Left lung (tissue), 10 donors: ENCODE results near the gene AMPD3. TPM values are rescaled to one million over a fixed set of nuclear protein-coding genes. Genes with fewer than 3 reads are reported as not detected.

ENCODE experiments used
- ATAC-seq: fragments of 200-7000 bp; cut with Tn5 transposase; one replicate; pipeline ENCODE4 v1.9.1; 2020; ENCODE audit warnings: moderate library complexity
- DNase-seq, 4 donors: peaks; one replicate each; pipeline ENCODE4 v3.0.0-alpha.2; 2013 to 2020
- H3K27ac ChIP-seq, 2 donors: fragments of 200-600 bp; sonication (generic) in 1 of 2; one replicate each; pipeline versions ENCODE4 v1.5.0 to v1.8.0; 2020 to 2021
- H3K27me3 ChIP-seq, 2 donors: fragments of 200-600 bp; sonication (generic) in 1 of 2; one replicate each; pipeline versions ENCODE4 v1.5.0 to v1.8.0; 2020 to 2021
- H3K36me3 ChIP-seq, 2 donors: fragments of 200-600 bp; sonication (generic) in 1 of 2; one replicate each; pipeline versions ENCODE4 v1.5.0 to v1.8.0; 2020 to 2021
- H3K4me1 ChIP-seq, 2 donors: fragments of 200-600 bp; one replicate each; pipeline ENCODE4 v1.8.0; 2021
- H3K4me3 ChIP-seq, 2 donors: fragments of 200-600 bp; sonication (generic) in 1 of 2; one replicate each; pipeline versions ENCODE4 v1.5.0 to v1.8.0; 2020 to 2021; ENCODE audit warnings: mild to moderate bottlenecking in 1 of 2
- H3K9me3 ChIP-seq, 2 donors: fragments of 200-600 bp; sonication (generic) in 1 of 2; one replicate each; pipeline versions ENCODE4 v1.5.0 to v1.8.0; 2020 to 2021
- intact Hi-C, 2 donors: fragments of 100-400 bp; cut with DNase I; formaldehyde crosslinking; loops; one replicate each; pipeline versions ENCODE4 v1.11.2 to v1.14.2; 2022
- polyA plus RNA-seq, 6 donors: library from polyadenylated mRNA; unstranded; fragments of 120-200 nt; gene quantifications; one replicate each; pipeline ENCODE4 v1.2.1, GENCODE V29; 2013; ENCODE audit not compliant: insufficient read length in 6 of 6
- total RNA-seq, 2 donors: library from RNA; stranded (reverse); fragmentation: NEBNext Ultra II Directional; extraction: Animal tissue kit (Norgen Biotek cat#: 25700); gene quantifications; one replicate each; pipeline ENCODE4 v1.2.1, GENCODE V29; 2021
- TF ChIP-seq, protein P1 (sequence below), 2 donors: fragments of 200-600 bp; sonication (generic) in 1 of 2; IDR thresholded peaks; one replicate each; pipeline versions ENCODE4 v1.5.0 to v1.8.0; 2021; ENCODE audit warnings: antibody characterized with exemption in 2 of 2
- donor health status: DM: no; HTN: yes; CAD: no.
- donor health status: DM: no; HTN: no; CAD: no.

Gene AMPD3
- total and polyA plus RNA-seq, 8 donors = 6.6 to 28.8 (median 8.1) TPM

DNA sequence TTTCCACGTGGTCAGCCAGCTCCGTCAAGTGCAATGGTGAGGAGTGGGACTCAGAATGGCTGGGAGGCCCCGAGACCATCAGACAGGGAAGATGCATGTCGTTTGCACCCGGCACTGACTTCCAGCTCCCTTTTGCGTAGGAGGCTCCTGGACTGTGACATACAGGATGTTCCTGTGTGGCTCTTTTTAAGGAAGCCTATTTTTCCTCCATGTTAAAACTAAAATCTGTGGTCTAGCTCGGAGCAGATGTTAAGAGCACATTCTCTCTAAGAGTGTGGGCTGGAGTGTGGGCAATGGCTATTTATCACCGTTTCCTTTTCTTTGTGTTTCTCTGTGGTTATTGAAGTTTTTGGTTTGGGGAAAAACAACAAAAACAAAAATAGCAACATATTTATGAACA, 40.9 kb upstream of the AMPD3 start:
- ATAC-seq = peak; percentile 44
- peak overlapping the region; percentile 9 to 77 for H3K27ac ChIP-seq

DNA sequence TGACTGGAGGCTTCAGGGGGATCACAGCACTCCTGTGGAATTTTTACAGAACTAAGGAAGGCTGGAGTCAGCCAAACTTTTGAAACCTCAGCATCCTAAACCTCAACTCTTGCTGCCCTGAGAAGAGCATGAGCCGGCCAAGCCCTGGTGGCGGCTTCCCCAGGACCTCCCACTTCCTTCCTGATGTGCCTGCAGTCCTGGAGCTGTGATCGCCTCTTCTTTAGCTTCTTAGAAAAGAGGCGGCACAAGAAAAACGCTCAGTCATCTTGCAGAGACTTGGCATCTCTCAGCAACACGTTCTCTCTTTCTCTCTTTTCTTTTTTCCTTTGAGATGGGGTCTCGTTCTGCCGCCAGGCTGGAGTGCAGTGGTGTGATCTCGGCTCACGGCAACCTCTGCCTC, 40.4 kb upstream of the AMPD3 start:
- Histone ChIP-seq H3K27me3 (no peaks in the 10 kb centered on the region), H3K4me3 (no peak overlapping the region), H3K4me1 (peaks cover 0 to 33% of the 10 kb centered on the region in 2 donors), H3K27ac (peak overlapping the region; percentile 9 to 77), H3K9me3 (no peaks in the 10 kb centered on the region), H3K36me3 (no peaks in the 10 kb centered on the region)
- intact Hi-C loops = no loop called here
- TF ChIP-seq, protein P1, sequence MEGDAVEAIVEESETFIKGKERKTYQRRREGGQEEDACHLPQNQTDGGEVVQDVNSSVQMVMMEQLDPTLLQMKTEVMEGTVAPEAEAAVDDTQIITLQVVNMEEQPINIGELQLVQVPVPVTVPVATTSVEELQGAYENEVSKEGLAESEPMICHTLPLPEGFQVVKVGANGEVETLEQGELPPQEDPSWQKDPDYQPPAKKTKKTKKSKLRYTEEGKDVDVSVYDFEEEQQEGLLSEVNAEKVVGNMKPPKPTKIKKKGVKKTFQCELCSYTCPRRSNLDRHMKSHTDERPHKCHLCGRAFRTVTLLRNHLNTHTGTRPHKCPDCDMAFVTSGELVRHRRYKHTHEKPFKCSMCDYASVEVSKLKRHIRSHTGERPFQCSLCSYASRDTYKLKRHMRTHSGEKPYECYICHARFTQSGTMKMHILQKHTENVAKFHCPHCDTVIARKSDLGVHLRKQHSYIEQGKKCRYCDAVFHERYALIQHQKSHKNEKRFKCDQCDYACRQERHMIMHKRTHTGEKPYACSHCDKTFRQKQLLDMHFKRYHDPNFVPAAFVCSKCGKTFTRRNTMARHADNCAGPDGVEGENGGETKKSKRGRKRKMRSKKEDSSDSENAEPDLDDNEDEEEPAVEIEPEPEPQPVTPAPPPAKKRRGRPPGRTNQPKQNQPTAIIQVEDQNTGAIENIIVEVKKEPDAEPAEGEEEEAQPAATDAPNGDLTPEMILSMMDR (IDR thresholded peaks at IDR 0.05) = no peak
- ATAC-seq (peak; percentile 85), DNase-seq (peak in 2 of 4 donors; percentile 72 to 90)

More for the DNA sequence above, 40.9 kb upstream of the AMPD3 start:
- H3K27me3 ChIP-seq = no peaks in the 10 kb centered on the region
- H3K4me3 ChIP-seq = no peak overlapping the region
- no peak for DNase-seq
- H3K9me3 ChIP-seq = no peaks in the 10 kb centered on the region
- peaks cover 0 to 31% of the 10 kb centered on the region in 2 donors for H3K4me1 ChIP-seq
- TF ChIP-seq, protein P1 (IDR thresholded peaks at IDR 0.05) = no peak
- H3K36me3 ChIP-seq = no peaks in the 10 kb centered on the region
- intact Hi-C loops = no loop called here

DNA sequence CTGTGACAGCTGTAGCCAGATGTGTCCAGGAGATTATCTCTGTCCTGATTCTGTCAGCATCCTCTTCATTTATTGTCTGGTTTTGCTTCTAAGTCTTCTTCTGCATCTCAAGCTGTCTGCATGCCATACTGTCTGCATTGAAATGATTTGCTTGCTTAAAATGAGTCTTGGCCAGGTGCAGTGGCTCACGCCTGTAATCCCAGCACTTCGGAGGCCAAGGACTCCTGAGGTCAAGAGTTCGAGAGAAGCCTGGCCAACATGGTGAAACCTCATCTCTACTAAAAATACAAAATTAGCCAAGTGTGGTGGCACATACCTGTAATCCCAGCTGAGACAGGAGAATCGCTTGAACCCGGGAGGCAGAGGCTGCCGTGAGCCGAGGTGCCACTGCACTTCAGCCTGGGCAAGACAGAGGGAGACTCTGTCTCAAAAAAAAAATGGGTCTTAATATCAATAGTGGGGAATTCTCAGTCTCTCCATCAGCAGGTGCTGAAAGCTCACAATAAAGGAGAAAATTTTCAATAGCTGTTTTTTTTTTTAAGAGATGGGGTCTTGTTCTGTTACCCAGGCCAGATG, 39.2 kb upstream of the AMPD3 start:
- no peaks in the 10 kb centered on the region for H3K36me3 ChIP-seq
- DNase-seq = no peak
- intact Hi-C loops = no loop called here
- no peaks in the 10 kb centered on the region for H3K9me3 ChIP-seq
- TF ChIP-seq, protein P1 (IDR thresholded peaks at IDR 0.05) = no peak
- H3K4me1 ChIP-seq = peaks cover 0 to 33% of the 10 kb centered on the region in 2 donors
- ATAC-seq = no peak
- H3K27ac ChIP-seq = no peak overlapping the region
- H3K4me3 ChIP-seq = no peak overlapping the region
- H3K27me3 ChIP-seq = no peaks in the 10 kb centered on the region

DNA sequence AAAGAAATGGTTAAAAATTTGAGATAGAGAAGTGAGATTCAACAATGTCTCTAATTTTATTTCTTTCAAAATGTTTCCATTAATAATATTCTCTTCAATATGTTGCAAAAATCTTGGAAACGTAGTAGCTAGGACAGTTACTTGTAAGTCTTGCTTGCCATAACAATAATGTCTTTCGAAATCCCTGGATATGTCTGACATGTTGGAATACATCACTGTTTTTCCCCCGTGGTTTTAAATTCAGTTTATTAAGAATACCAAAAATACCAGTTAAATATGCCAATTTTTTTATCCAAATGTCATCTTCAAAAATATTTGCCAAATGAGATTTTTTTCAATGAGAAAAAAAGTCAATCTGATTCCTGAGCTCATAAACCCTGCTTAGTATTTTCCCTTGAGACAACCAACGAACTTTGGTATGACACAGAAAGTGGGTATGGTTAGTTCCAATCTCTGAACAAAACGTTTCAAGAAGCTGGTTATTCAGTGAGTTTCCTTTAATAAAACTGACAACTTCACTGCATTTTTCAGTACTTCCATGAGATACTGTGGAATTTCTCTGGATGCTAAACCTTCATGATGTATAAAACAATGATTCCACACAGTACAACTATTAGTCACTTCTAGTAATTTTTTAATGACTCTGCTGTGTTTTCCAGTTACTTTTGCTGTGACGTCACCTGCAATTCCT, 36.7 kb upstream of the AMPD3 start:
- Histone ChIP-seq H3K9me3 (no peaks in the 10 kb centered on the region), H3K27ac (peak overlapping the region in 1 of 2 donors; percentile 13), H3K36me3 (no peaks in the 10 kb centered on the region), H3K4me3 (no peak overlapping the region), H3K27me3 (no peaks in the 10 kb centered on the region), H3K4me1 (peaks cover 0 to 29% of the 10 kb centered on the region in 2 donors)
- ATAC-seq = no peak
- intact Hi-C loops = no loop called here
- TF ChIP-seq, protein P1 (IDR thresholded peaks at IDR 0.05) = no peak
- no peak for DNase-seq

DNA sequence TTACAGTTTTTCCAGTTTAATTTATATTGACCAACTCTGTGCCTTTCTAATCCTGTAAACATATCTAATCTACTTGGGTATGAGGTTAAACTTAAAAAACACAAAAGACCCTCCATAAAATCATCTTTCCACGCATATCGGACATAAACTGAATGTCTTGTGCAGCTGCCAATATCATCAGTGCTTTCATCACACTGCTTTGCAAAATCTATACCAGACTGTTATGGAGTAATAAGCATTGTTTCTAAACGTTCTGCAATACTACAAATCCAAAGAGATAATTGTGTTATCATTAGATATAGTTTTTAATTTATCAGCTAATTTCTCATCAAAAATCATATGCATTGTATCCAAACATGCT, 36.1 kb upstream of the AMPD3 start:
- peak overlapping the region in 1 of 2 donors; percentile 13 for H3K27ac ChIP-seq

More for the DNA sequence above, 36.1 kb upstream of the AMPD3 start:
- DNase-seq = peak in 1 of 4 donors; percentile 51
- Histone ChIP-seq H3K4me1 (peaks cover 0 to 23% of the 10 kb centered on the region in 2 donors), H3K27me3 (no peaks in the 10 kb centered on the region), H3K4me3 (no peak overlapping the region), H3K36me3 (no peaks in the 10 kb centered on the region), H3K9me3 (no peaks in the 10 kb centered on the region)
- TF ChIP-seq, protein P1 (IDR thresholded peaks at IDR 0.05) = no peak
- intact Hi-C loops = no loop called here
- no peak for ATAC-seq
